Thyroid gland (tissue), 4 donors: Measurements from ENCODE around the gene ZNF322.

Experiments used
- POLR2A ChIP-seq, 2 donors: fragments of 450-650 bp; IDR thresholded peaks; one replicate each; pipeline ENCODE4 v1.6.1; 2017; ENCODE audit warnings: antibody characterized with exemption in 2 of 2, mild to moderate bottlenecking in 2 of 2, moderate library complexity in 1 of 2
- TF ChIP-seq, protein P1 (sequence below), 6 experiments: fragments of 200-600 bp in 3 of 6; fragments of 450-650 bp in 3 of 6; sonication (generic) in 3 of 6; IDR thresholded peaks; one replicate each; pipeline ENCODE4 v1.5.1; 2016 to 2019; ENCODE audit warnings: antibody characterized with exemption in 6 of 6, mild to moderate bottlenecking in 2 of 6, inconsistent platforms in 1 of 6, moderate library complexity in 1 of 6

DNA sequence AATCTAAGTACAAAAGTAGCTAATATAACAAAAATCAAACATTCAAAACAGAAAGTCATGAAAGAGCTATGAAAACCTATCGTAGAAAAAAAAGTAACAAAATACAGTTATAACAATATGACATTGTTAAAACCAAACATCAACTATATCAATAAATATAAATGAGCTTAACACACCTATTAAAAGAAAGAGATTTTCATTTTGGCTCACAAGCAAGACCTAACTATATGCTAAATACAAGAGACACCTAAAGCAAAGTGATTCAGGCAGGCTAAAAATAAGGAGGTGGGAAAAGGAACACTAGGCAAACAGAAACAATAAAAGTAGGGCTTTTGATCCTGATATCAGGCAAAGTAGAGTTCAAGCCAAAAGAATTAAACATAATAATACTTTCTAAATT, 13.5 kb downstream of the ZNF322 start:
- TF ChIP-seq, protein P1, sequence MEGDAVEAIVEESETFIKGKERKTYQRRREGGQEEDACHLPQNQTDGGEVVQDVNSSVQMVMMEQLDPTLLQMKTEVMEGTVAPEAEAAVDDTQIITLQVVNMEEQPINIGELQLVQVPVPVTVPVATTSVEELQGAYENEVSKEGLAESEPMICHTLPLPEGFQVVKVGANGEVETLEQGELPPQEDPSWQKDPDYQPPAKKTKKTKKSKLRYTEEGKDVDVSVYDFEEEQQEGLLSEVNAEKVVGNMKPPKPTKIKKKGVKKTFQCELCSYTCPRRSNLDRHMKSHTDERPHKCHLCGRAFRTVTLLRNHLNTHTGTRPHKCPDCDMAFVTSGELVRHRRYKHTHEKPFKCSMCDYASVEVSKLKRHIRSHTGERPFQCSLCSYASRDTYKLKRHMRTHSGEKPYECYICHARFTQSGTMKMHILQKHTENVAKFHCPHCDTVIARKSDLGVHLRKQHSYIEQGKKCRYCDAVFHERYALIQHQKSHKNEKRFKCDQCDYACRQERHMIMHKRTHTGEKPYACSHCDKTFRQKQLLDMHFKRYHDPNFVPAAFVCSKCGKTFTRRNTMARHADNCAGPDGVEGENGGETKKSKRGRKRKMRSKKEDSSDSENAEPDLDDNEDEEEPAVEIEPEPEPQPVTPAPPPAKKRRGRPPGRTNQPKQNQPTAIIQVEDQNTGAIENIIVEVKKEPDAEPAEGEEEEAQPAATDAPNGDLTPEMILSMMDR (IDR thresholded peaks at IDR 0.05): no peak
- TF ChIP-seq POLR2A (IDR thresholded peaks at IDR 0.05): no peak
